GM21360 (cell line): Measurements from ENCODE around the gene DENND2A.
"Not testable (repeated sequence)": the region's sequence is repeated elsewhere in the genome, so short reads cannot be mapped to it uniquely, and the experiment has no call there.

Experiments
- ATAC-seq: cut with Tn5 transposase; IDR thresholded peaks from one replicate; pipeline ENCODE4 v1.9.1; 2021; ENCODE audit warnings: mild to moderate bottlenecking, moderate library complexity; ENCODE audit not compliant: unreplicated experiment

The DENND2A gene

GRCh38 chr7:140640727-140641523 is at the start of gene DENND2A:
TSS of gene DENND2A (minus strand) at chr7:140640813. CDS start at chr7:140602397, 38,416 bp downstream.
- no peak for ATAC-seq

GRCh38 chr7:140689199-140690152 is 48.9 kb upstream of the DENND2A start:
- no peak for ATAC-seq

- no peak for ATAC-seq
Measured at GRCh38 chr7:140688341-140688740, 47.7 kb upstream of the DENND2A start.

GRCh38 chr7:140686921-140687320 is 46.3 kb upstream of the DENND2A start:
- ATAC-seq: no peak

GRCh38 chr7:140685407-140686087 is 44.9 kb upstream of the DENND2A start:
- no peak for ATAC-seq

GRCh38 chr7:140684066-140684950 is 43.7 kb upstream of the DENND2A start:
- no peak for ATAC-seq

- no peak for ATAC-seq
Measured at GRCh38 chr7:140683657-140684056, 43.0 kb upstream of the DENND2A start.

- ATAC-seq: no peak
Measured at GRCh38 chr7:140681766-140682165, 41.2 kb upstream of the DENND2A start.

GRCh38 chr7:140680886-140681285 is 40.3 kb upstream of the DENND2A start:
- ATAC-seq: no peak

- ATAC-seq: no peak
Measured at GRCh38 chr7:140679186-140679585, 38.6 kb upstream of the DENND2A start.

GRCh38 chr7:140678816-140679130 is 38.2 kb upstream of the DENND2A start:
- ATAC-seq: no peak

- no peak for ATAC-seq
Measured at GRCh38 chr7:140678081-140678815, 37.6 kb upstream of the DENND2A start.

- ATAC-seq: no peak
Measured at GRCh38 chr7:140677496-140677895, 36.9 kb upstream of the DENND2A start.

GRCh38 chr7:140676956-140677355 is 36.3 kb upstream of the DENND2A start:
- not testable (repeated sequence) for ATAC-seq

GRCh38 chr7:140676306-140676705 is 35.7 kb upstream of the DENND2A start:
- ATAC-seq: peak; percentile 44

- no peak for ATAC-seq
Measured at GRCh38 chr7:140675726-140676125, 35.1 kb upstream of the DENND2A start.

- ATAC-seq: no peak
Measured at GRCh38 chr7:140674899-140675701, 34.5 kb upstream of the DENND2A start.

GRCh38 chr7:140674356-140674800 is 33.8 kb upstream of the DENND2A start:
- ATAC-seq: peak; percentile 36

- ATAC-seq: no peak
Measured at GRCh38 chr7:140673774-140674155, 33.2 kb upstream of the DENND2A start.
